PC-3 (cell line): Measurements from ENCODE around the gene TTLL9. TPM values are rescaled to one million over a fixed set of nuclear protein-coding genes. Genes with fewer than 3 reads are reported as not detected.

Experiments
- ATAC-seq: fragments of 200-7000 bp; cut with Tn5 transposase; 2 replicates; pipeline ENCODE4 v1.9.1; 2020; ENCODE audit warnings: mild to moderate bottlenecking, moderate library complexity
- BruUV-seq: library from RNA; stranded (reverse); fragments of 400-500 nt; replicated peaks from 2 replicates; lab custom pipeline; 2021; lab: Mats Ljungman, UMichigan
- CTCF ChIA-PET: fragments of 300-600 bp; sonication (Branson Sonifier 250); formaldehyde crosslinking; loops from one replicate; lab custom pipeline; 2022; ENCODE audit warnings: antibody characterized with exemption; lab: Charles Lee
- POLR2A ChIA-PET: fragments of 300-600 bp; sonication (Branson Sonifier 250); formaldehyde crosslinking; loops from one replicate; lab custom pipeline; 2022; ENCODE audit warnings: antibody characterized with exemption; ENCODE audit not compliant: unreplicated experiment; lab: Charles Lee
- DNase-seq: peaks from one replicate; pipeline ENCODE4 v3.0.0-alpha.2; 2015
- H2AFZ ChIP-seq: fragments of 300-600 bp; sonication (generic); 2 replicates; pipeline ENCODE4 v1.6.0; 2016; ENCODE audit warnings: antibody characterized with exemption, low read length
- H3F3A ChIP-seq: fragments of 300-600 bp; sonication (generic); one replicate; pipeline ENCODE4 v1.6.0; 2017; ENCODE audit warnings: antibody characterized with exemption, low read length, control low read depth, mild to moderate bottlenecking; ENCODE audit not compliant: unreplicated experiment
- H3K27ac ChIP-seq: fragments of 300-600 bp; sonication (generic); 2 replicates; pipeline ENCODE4 v1.5.1; 2016; ENCODE audit warnings: mild to moderate bottlenecking, low read length
- H3K27me3 ChIP-seq: fragments of 300-600 bp; sonication (generic); 2 replicates; pipeline ENCODE4 v1.6.1; 2016; ENCODE audit warnings: low read length, mixed read lengths
- H3K36me3 ChIP-seq: fragments of 300-600 bp; sonication (generic); 2 replicates; pipeline ENCODE4 v1.6.1; 2016; ENCODE audit warnings: low read depth, mixed run types, low read length, mixed read lengths
- H3K4me1 ChIP-seq: fragments of 300-600 bp; sonication (generic); 2 replicates; pipeline ENCODE4 v1.5.1; 2016; ENCODE audit warnings: low read length; ENCODE audit not compliant: insufficient read depth
- H3K4me2 ChIP-seq: fragments of 300-600 bp; sonication (generic); 2 replicates; pipeline ENCODE4 v1.6.0; 2016; ENCODE audit warnings: low read length
- H3K4me3 ChIP-seq: fragments of 300-600 bp; sonication (generic); 2 replicates; pipeline ENCODE4 v1.5.1; 2016; ENCODE audit warnings: mild to moderate bottlenecking, low read length, mixed read lengths
- H3K79me2 ChIP-seq: fragments of 300-600 bp; sonication (generic); 2 replicates; pipeline ENCODE4 v1.6.1; 2017; ENCODE audit warnings: low read length, mixed read lengths
- H3K9ac ChIP-seq: fragments of 300-600 bp; sonication (generic); 2 replicates; pipeline ENCODE4 v1.6.0; 2016; ENCODE audit warnings: mild to moderate bottlenecking, low read length
- H3K9me2 ChIP-seq: fragments of 300-600 bp; sonication (generic); replicated peaks from 2 replicates; pipeline ENCODE4 v1.6.1; 2016; ENCODE audit warnings: mixed run types, low read length, mixed read lengths
- H3K9me3 ChIP-seq: fragments of 300-600 bp; sonication (generic); 2 replicates; pipeline ENCODE4 v1.6.1; 2016; ENCODE audit warnings: low read length, mixed read lengths
- H4K20me1 ChIP-seq: fragments of 300-600 bp; sonication (generic); 2 replicates; pipeline ENCODE4 v1.6.1; 2016; ENCODE audit warnings: low read length, mixed read lengths
- CTCF ChIP-seq: fragments of 300-600 bp; sonication (generic); conservative IDR thresholded peaks from 2 replicates; pipeline ENCODE4 v1.5.1; 2017; ENCODE audit warnings: antibody characterized with exemption, low read depth, mild to moderate bottlenecking, low read length
- EZH2 ChIP-seq: fragments of 300-600 bp; sonication (generic); IDR thresholded peaks from one replicate; pipeline ENCODE4 v1.6.1; 2017; ENCODE audit warnings: antibody characterized with exemption, mild to moderate bottlenecking, low read length; ENCODE audit not compliant: unreplicated experiment
- EZH2phosphoT487 ChIP-seq: fragments of 300-600 bp; sonication (generic); IDR thresholded peaks from 2 replicates; pipeline ENCODE4 v1.6.1; 2018; ENCODE audit warnings: mild to moderate bottlenecking, antibody characterized with exemption, low read length, borderline replicate concordance
- intact Hi-C: fragments of 100-400 bp; cut with micrococcal nuclease; formaldehyde crosslinking; loops from 2 replicates; pipeline ENCODE4 v1.9.0; 2023
- total RNA-seq: library from RNA; depleted of rRNA; stranded (reverse); fragments of >200 nt; gene quantifications from 2 replicates; pipeline ENCODE4 v1.2.3, GENCODE V29; 2014

Gene TTLL9
- total RNA-seq, 1 experiment from 2014 or later, result not detected

GRCh38 chr20:31830406-31830981, 39.9 kb upstream of the TTLL9 start:
- BruUV-seq, result no TSS peak
- DNase-seq, result no peak
- no peaks in the 10 kb centered on the region for H3K36me3 ChIP-seq
- H4K20me1 ChIP-seq, result 0 out of 2 replicates have a peak, but pooled peaks cover 1% of the 10 kb centered on the region
- ATAC-seq, result no peak
- ChIA-PET POLR2A (no interaction called here), CTCF (no interaction called here)
- intact Hi-C loops, result no loop called here
- H3K27ac ChIP-seq, result no peak overlapping the region
- H2AFZ ChIP-seq, result no peak overlapping the region
- H3K9ac ChIP-seq, result no peak overlapping the region
- no peaks in the 10 kb centered on the region for H3K9me2 ChIP-seq
- H3K9me3 ChIP-seq, result no peaks in the 10 kb centered on the region
- H3K4me1 ChIP-seq, result peaks cover 4% of the 10 kb centered on the region
- TF ChIP-seq EZH2, result no peak
- no peak for TF ChIP-seq EZH2phosphoT487
- TF ChIP-seq CTCF, result no peak
- no peaks in the 10 kb centered on the region for H3F3A ChIP-seq
- H3K27me3 ChIP-seq, result no peaks in the 10 kb centered on the region
- H3K4me3 ChIP-seq, result no peak overlapping the region
- no peak overlapping the region for H3K4me2 ChIP-seq
- no peaks in the 10 kb centered on the region for H3K79me2 ChIP-seq

DNA sequence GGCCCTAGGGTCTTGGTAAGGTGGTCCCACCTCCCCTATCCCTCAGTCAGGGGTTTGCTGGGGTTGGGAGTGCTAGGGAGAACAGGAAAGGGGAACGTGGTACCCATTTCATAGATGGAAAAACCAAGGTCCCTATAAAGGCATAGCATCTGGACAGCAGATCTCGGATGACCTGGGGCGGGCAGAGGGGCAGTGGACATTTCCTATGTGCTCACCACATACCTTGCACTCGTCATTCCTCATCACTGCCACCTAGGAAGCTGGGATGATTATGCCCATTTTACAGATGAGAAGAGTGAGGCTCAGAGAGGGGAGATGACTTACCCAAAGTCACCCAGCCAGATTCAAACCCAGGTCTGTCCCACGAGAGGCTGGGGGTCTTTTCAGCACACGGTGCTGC, 39.2 kb upstream of the TTLL9 start:
- Histone ChIP-seq H3F3A (no peaks in the 10 kb centered on the region), H2AFZ (no peak overlapping the region), H3K9me3 (no peaks in the 10 kb centered on the region), H3K27me3 (no peaks in the 10 kb centered on the region), H3K9me2 (no peaks in the 10 kb centered on the region), H3K4me2 (no peak overlapping the region), H3K4me1 (peaks cover 11% of the 10 kb centered on the region), H3K36me3 (no peaks in the 10 kb centered on the region), H3K4me3 (no peak overlapping the region), H3K27ac (no peak overlapping the region), H3K79me2 (no peaks in the 10 kb centered on the region), H3K9ac (no peak overlapping the region), H4K20me1 (0 out of 2 replicates have a peak, but pooled peaks cover 3% of the 10 kb centered on the region)
- DNase-seq (no peak), ATAC-seq (no peak)
- ChIA-PET CTCF (no interaction called here), POLR2A (no interaction called here)
- no peak for TF ChIP-seq EZH2
- no peak for TF ChIP-seq EZH2phosphoT487
- no peak for TF ChIP-seq CTCF
- intact Hi-C loops, result no loop called here
- no TSS peak for BruUV-seq

DNA sequence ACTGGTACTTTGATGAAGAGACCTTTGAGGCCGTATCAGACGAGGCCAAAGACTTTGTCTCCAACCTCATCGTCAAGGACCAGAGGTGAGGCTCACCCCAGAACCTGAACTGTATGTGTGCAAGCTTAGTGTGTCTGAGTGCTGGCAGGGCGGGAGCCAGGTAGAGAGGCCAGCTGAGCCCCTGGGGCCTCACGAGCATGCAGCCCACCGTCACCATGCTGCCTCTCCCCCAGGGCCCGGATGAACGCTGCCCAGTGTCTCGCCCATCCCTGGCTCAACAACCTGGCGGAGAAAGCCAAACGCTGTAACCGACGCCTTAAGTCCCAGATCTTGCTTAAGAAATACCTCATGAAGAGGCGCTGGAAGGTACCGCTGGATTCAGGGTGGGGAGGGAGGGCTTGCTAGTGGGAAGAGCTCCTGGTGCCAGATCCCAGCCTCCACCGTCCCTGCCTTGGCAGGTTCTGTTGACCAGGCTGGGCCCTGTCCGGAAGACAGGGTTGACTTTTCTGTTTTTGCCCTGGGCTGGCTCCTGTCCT, 38.6 kb upstream of the TTLL9 start:
- H3K9ac ChIP-seq, result no peak overlapping the region
- peaks cover 17% of the 10 kb centered on the region for H3K4me1 ChIP-seq
- no peaks in the 10 kb centered on the region for H3K79me2 ChIP-seq
- ChIA-PET CTCF (no interaction called here), POLR2A (no interaction called here)
- H3K9me3 ChIP-seq, result no peaks in the 10 kb centered on the region
- H4K20me1 ChIP-seq, result 0 out of 2 replicates have a peak, but pooled peaks cover 3% of the 10 kb centered on the region
- TF ChIP-seq CTCF (no peak), EZH2 (no peak), EZH2phosphoT487 (no peak)
- intact Hi-C loops, result no loop called here
- H3K27me3 ChIP-seq, result no peaks in the 10 kb centered on the region
- BruUV-seq, result no TSS peak
- DNase-seq (no peak), ATAC-seq (no peak)
- no peaks in the 10 kb centered on the region for H3F3A ChIP-seq
- no peak overlapping the region for H3K4me3 ChIP-seq
- no peak overlapping the region for H3K4me2 ChIP-seq
- H2AFZ ChIP-seq, result no peak overlapping the region
- no peaks in the 10 kb centered on the region for H3K9me2 ChIP-seq
- no peak overlapping the region for H3K27ac ChIP-seq
- H3K36me3 ChIP-seq, result no peaks in the 10 kb centered on the region
